Measurements from ENCODE around the gene USP36.

DNA sequence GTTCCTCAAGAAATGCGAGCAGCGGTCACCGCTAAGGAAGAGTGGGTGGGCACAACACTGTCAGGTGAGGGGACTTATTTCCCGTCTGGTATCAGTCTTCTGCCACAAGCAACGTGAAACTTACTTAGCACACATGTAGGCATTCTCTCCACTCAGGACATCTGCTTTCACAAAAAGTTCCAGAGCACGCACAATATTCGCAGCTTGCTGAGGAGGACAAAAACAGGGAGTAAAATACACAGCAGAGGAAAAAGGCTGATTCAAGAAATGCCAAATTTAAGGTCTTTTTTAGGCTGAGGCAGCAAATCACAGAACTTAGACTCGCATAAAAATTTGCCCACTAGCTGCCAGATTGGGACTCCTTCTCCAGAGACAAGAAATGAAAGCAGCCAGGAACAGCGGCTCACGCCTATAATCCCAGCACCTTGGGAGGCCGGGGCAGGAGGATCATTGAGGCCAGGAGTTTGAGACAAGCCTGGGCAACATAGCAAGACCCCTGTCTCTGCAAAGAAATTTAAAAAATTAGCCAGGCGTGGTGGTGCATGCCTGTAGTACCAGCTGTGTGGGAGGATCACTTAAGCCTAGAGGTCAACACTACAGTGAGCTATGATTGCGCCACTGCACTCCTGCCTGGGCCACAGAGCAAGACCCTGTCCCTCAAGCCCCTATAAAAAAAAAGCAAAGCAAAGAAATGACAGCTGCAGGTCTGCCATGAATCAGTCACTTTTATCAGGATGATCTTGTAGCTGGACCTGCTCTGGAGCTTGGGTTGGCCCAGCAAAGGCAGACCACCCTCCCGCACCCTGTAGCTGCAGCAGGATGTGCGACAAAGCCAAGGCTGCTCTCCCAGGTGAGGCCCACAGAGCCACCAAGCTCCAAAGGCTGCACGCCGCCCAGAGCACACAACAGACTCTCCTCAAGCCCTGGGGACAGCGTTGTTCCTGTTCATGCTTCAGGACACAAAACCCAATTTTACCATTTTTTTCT is 20.5 kb downstream of the USP36 start:
- TF ChIP-seq, protein P1, sequence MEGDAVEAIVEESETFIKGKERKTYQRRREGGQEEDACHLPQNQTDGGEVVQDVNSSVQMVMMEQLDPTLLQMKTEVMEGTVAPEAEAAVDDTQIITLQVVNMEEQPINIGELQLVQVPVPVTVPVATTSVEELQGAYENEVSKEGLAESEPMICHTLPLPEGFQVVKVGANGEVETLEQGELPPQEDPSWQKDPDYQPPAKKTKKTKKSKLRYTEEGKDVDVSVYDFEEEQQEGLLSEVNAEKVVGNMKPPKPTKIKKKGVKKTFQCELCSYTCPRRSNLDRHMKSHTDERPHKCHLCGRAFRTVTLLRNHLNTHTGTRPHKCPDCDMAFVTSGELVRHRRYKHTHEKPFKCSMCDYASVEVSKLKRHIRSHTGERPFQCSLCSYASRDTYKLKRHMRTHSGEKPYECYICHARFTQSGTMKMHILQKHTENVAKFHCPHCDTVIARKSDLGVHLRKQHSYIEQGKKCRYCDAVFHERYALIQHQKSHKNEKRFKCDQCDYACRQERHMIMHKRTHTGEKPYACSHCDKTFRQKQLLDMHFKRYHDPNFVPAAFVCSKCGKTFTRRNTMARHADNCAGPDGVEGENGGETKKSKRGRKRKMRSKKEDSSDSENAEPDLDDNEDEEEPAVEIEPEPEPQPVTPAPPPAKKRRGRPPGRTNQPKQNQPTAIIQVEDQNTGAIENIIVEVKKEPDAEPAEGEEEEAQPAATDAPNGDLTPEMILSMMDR (IDR thresholded peaks at IDR 0.05), result no peak
- TF ChIP-seq POLR2AphosphoS5 (IDR thresholded peaks at IDR 0.05) (no peak), POLR2A (IDR thresholded peaks at IDR 0.05) (no peak)

Data from breast epithelium (tissue), 3 donors.